CD4-positive, alpha-beta T cell treated with Interleukin-15 for 4 hours (primary cell): Measurements from ENCODE around the gene ADORA1.

Source experiments
- DNase-seq: peaks from one replicate; pipeline ENCODE4 v3.0.0-alpha.2; 2020; ENCODE audit warnings: low spot score

The ADORA1 gene

GRCh38 chr1:203127666-203128430 is at the start of gene ADORA1:
ADORA1 (plus strand) TSS chr1:203127726; CDS start chr1:203128842, 1,116 bp downstream.
- no peak for DNase-seq

DNA sequence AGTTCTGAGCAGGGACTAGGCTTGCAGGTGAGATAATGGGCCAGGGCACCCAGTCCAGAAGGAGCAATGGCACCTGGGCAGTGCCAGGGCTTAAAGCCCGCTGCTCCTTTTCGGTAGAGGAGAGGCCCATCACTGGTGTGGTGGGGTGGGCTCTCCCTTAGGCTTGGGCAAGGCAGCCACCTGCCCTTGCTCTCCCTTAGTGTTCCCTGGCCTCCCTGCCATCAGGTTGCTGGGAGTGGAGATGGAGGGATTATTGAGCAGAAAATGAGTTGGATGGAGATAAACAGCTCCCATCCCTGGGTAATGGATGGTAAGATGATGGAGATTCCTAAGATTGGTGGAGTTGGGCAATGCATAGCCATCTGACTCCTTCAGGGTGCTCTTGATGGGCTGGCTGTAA is 49.6 kb upstream of the ADORA1 start:
- no peak for DNase-seq

DNA sequence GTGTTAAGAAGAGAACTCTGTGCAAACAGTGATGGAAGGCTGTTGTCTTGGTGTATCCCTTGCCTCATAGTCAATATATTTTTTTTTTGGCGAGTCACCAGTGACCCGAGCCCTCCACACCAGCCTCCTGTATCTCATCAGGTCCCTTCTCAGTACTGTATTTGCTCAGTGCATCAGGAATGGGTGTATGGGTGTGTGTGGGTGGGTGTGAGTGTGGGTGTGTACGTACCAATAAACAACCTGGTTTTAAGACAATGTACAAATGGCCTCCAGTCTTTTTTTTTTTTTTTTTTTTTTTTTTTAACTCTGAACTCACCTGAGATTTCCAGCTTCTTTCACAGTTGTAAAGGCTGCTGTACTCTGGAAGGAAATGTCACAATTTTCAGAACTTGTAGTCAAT is 49.0 kb upstream of the ADORA1 start:
- no peak for DNase-seq

DNA sequence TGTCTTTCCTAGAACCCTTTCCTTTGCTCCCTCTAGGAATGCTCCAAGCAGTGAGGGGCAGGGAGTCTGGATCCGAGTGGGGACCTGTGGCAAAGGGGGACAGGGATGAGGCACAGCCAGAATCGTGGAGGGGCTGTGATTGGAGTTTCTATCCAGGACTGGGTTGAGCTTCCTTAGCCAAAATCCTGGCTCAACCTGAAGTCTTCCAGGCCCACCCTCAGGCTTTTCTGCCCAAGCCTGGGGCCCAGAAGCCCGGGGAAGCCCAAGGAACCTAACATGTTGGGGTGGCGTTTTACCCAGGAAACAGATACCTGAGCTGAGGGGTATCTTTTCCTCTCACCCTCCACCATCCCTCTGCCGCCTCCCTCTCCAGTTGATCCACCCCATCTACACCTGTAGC is 47.1 kb upstream of the ADORA1 start:
- DNase-seq: no peak

GRCh38 chr1:203081465-203082230 is 45.9 kb upstream of the ADORA1 start:
- no peak for DNase-seq

- no peak for DNase-seq
These were observed 45.4 kb upstream of the ADORA1 start for GRCh38 chr1:203082231-203082505.

DNA sequence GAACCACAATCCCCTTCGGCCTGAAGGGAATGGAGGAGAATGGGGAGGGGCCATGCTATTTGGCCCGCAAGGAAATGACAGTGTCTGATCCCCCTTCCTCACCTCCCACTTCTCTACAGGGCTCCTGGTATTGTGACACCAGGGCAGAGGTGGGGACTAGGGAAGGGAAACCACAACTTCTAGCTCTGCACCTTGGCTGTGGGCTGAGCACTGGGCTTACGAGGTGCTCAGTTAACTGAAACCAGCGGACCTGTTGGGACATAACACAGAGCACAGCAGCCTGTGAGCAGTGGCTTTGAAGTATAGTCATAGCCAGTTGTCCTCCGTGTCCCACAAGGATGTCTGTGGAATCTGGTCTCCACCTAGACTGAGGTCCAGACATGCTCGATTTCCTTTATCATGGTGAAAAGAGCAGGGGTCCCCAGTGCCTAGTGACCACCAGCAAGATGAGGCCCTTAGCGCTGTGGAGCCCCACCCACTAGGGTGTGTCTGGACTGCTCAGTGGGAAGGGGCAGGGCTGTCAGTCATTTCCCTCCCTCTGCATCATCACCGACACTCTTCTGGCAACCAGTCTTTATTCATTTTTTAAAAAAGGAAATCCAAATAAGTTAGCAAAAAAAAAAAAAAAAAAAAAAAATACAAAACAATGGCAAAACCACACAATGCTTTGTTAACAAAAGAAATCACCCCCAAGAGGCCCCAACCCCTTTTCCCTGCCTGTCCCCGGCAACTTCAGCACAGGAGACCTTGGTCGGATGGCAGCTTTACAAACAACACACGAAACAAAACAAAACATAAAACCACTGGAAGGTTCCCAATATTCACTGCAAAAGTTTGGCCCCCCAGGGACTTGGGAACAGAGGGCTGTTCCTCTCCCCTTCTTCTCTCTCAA is 44.7 kb upstream of the ADORA1 start:
- DNase-seq: no peak

DNA sequence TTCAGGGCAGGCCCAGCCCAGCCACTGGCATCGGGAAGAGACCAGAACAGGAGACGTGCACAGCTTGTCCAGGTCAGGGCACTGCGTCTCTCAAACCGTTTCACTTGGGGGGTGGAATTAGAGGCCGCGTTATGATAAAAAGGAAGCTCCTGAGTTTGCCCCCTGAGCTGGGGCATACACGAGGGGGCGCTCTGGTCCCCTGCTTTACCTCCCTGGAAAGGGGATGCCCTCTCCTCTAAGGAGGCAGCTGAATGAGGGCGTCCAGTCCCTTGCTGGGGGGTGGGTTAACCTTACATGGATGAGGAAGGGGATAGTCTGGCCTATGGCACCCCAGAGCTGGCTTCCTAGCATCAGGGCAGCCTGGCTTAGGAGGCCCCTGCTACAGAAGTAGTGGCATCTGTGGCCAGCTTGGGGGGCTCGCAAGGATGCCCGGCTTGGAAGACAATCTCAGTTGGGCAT is 44.0 kb upstream of the ADORA1 start:
- DNase-seq: no peak

- DNase-seq: no peak
These were observed 42.7 kb upstream of the ADORA1 start for GRCh38 chr1:203084588-203085527.

- no peak for DNase-seq
These were observed 41.8 kb upstream of the ADORA1 start, which contains the start of gene MYOG for GRCh38 chr1:203085528-203086406. MYOG (minus strand) TSS chr1:203086012; CDS start chr1:203085961, 51 bp downstream.

- no peak for DNase-seq
These were observed 40.3 kb upstream of the ADORA1 start for GRCh38 chr1:203086992-203087763.

GRCh38 chr1:203088441-203088840 is 39.1 kb upstream of the ADORA1 start:
- no peak for DNase-seq

DNA sequence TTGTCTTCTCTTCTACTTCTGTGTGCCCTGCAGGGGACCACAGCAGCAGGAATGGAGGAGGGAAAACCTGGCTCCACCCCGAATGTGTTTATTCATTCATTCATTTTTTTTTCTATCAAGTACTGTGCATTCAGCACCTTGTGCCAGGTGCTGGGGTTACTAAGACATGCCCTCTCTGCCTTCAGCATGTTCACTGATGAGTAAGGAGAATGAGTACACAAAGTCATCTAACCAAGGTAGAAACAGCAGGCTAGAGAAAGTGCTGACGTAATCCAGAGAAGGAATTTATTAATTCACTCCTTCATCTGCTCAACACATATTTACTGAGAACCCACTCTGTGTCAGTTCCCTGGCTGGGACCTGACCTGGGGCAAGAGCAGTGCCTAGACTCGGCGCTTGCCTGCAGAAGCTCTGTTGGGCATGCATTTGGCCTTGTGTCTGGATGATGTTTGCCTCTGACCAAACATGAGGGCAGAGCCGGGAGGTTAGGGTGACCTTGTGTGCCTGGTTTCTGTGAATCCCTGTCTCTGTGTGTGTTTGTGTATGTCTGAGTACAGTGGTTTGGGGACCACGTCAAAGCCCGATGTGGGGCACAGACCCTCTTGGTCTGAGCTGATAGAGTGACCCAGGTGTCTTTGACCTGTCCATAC is 38.4 kb upstream of the ADORA1 start:
- DNase-seq: no peak

DNA sequence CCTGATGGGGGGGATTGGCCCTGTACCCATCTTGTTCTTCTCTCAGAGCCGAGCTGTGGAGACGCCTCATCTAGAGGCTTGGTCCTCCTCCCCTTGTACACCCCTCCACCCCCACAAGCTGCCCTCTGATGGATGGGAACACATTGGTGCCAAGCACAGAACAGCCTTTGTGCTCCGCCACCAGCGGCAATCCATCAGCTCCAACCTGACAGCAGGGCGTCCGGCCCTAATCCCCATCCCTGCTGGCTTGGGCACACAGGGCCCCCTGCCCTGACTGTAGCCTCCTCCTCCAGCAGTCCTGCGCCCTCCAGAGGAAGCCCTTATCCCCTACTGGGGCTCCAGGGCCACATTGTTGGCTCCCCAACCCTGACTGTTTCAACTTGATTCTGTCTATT is 37.9 kb upstream of the ADORA1 start:
- no peak for DNase-seq

- no peak for DNase-seq
These were observed 36.9 kb upstream of the ADORA1 start for GRCh38 chr1:203090421-203091198.

- DNase-seq: no peak
These were observed 36.4 kb upstream of the ADORA1 start for GRCh38 chr1:203091199-203091477.

DNA sequence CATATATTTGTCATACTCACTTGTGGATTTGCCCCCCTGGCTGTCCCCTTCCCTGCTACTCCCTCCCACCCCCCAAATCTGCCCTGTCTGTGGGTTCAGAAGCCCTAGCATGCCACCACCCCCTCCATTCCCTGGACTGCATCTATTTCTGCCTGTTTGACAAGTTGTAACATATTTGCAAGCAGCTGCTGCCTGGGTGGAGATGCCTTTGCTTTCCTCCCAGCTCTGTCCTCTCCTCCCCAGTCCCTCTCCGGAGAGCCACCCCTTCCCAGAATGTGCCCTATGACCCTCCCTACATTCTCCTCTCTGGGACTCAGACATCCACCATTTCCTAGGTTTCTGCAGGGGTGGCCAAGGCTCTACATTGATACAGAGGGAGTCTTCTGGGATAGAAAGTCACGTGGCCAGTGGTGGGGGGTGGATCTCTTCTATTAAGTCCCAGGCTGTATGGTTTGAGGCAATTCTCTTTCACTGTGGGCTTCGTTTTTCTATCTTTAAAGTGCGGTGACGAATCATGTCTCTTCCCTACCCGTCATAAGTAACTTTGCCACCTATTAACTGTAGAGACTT is 35.7 kb upstream of the ADORA1 start:
- DNase-seq: no peak

DNA sequence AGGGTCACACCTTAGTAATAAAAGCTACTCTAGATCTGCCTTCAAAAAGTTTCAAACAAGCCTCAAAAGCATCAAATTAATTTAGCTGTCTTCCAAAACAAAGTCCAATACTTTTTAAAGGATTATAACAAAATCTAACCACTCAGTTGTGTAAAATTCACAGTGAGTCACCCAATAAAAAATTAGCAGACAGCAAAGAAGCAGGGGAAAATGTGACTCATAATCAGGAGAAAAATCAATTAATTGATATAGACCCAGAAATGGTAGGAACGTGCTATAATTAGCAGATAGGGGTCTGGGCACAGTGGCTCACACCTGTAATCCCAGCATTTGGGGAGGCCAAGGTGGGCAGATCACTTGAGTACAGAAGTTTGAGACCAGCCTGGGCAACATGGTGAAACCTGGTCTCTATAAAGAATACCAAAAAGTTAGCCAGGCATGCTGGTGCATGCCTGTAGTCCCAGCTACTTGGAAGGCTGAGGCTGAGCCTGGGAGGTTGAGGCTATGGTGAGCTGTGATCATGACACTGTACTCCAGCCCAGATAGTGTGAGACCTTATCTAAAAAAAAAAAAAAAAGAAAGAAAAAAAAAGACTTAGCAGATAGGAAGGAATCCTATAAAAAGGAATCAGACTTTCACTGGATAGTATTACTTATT is 33.6 kb upstream of the ADORA1 start:
- DNase-seq: no peak
